Endodermal cell (in vitro differentiated cells): ENCODE data around the gene MTR. TPM values are rescaled to one million over a fixed set of nuclear protein-coding genes. Genes with fewer than 3 reads are reported as not detected.
A peak's percentile ranks its signal among the peaks of the same experiment; 100 is the strongest.
"Not testable (repeated sequence)": the region's sequence is repeated elsewhere in the genome, so short reads cannot be mapped to it uniquely, and the experiment has no call there.

ENCODE experiments used
- DNase-seq: peaks from one replicate; pipeline ENCODE4 v3.0.0-alpha.2; 2017
- H3K27ac ChIP-seq: 2 replicates; pipeline ENCODE4 v1.5.1; 2013; ENCODE audit warnings: mild to moderate bottlenecking, low read depth, low read length, moderate library complexity
- H3K27me3 ChIP-seq: 2 replicates; pipeline ENCODE4 v1.6.1; 2013; ENCODE audit warnings: mild to moderate bottlenecking, low read length, moderate library complexity; ENCODE audit not compliant: insufficient read depth, control insufficient read depth, poor library complexity, severe bottlenecking
- H3K36me3 ChIP-seq: 2 replicates; pipeline ENCODE4 v1.7.0; 2013; ENCODE audit warnings: mild to moderate bottlenecking, low read length, moderate library complexity; ENCODE audit not compliant: control insufficient read depth, insufficient read depth
- H3K4me1 ChIP-seq: one replicate; pipeline ENCODE4 v1.7.0; 2013; ENCODE audit warnings: low read length; ENCODE audit not compliant: control insufficient read depth, insufficient read depth
- H3K4me3 ChIP-seq: 2 replicates; pipeline ENCODE4 v1.5.1; 2013; ENCODE audit warnings: mild to moderate bottlenecking, low read length, moderate library complexity
- H3K9ac ChIP-seq: 2 replicates; pipeline ENCODE4 v1.6.1; 2013; ENCODE audit warnings: mild to moderate bottlenecking, low read length, moderate library complexity; ENCODE audit not compliant: poor library complexity, severe bottlenecking; ENCODE audit errors: extremely low read depth
- H3K9me3 ChIP-seq: 2 replicates; pipeline ENCODE4 v1.6.1; 2013; ENCODE audit warnings: mild to moderate bottlenecking, low read length, moderate library complexity; ENCODE audit not compliant: control insufficient read depth
- H3K27ac Mint-ChIP-seq: 2 replicates; pipeline ENCODE4 v1.8.0; 2020; ENCODE audit warnings: mixed read lengths
- H3K27me3 Mint-ChIP-seq: 2 replicates; pipeline ENCODE4 v1.8.0; 2021; ENCODE audit warnings: mild to moderate bottlenecking, mixed read lengths; ENCODE audit not compliant: insufficient read depth
- H3K36me3 Mint-ChIP-seq: 2 replicates; pipeline ENCODE4 v1.8.0; 2020; ENCODE audit warnings: low read depth, mixed read lengths
- H3K4me1 Mint-ChIP-seq: 2 replicates; pipeline ENCODE4 v1.8.0; 2020; ENCODE audit warnings: mixed read lengths
- H3K4me3 Mint-ChIP-seq: 2 replicates; pipeline ENCODE4 v1.8.0; 2020; ENCODE audit warnings: mild to moderate bottlenecking, moderate library complexity, mixed read lengths
- H3K9me3 Mint-ChIP-seq: 2 replicates; pipeline ENCODE4 v1.8.0; 2020; ENCODE audit warnings: mild to moderate bottlenecking, mixed read lengths
- WGBS, 2 experiments: methylation state at CpG; one replicate each; pipeline versions ENCODE4 v1.1.5 to v1.1.7; 2013; ENCODE audit warnings: missing lambda C conversion rate in 2 of 2, mixed read lengths in 1 of 2; ENCODE audit not compliant: insufficient coverage in 1 of 2, insufficient read length in 1 of 2; 5-methylcytosine and 5-hydroxymethylcytosine counted together
- total RNA-seq, 2 donors: library from RNA; stranded (reverse); fragmentation: NEBNext Ultra II Directional in 1 of 2; extraction: Animal tissue kit (Norgen Biotek cat#: 25700) in 1 of 2; gene quantifications; 2 replicates in 1 of 2; 3 replicates in 1 of 2; pipeline ENCODE4 v1.2.1, GENCODE V29; 2021
- TF ChIP-seq, protein P1 (sequence below): fragments of 200-600 bp; sonication (generic); conservative IDR thresholded peaks from 2 replicates; pipeline ENCODE4 v1.5.0; 2021; ENCODE audit warnings: antibody characterized with exemption, mild to moderate bottlenecking

The MTR gene
- total RNA-seq, 2 donors from 2014 or later: 28.5 to 29.5 TPM

DNA sequence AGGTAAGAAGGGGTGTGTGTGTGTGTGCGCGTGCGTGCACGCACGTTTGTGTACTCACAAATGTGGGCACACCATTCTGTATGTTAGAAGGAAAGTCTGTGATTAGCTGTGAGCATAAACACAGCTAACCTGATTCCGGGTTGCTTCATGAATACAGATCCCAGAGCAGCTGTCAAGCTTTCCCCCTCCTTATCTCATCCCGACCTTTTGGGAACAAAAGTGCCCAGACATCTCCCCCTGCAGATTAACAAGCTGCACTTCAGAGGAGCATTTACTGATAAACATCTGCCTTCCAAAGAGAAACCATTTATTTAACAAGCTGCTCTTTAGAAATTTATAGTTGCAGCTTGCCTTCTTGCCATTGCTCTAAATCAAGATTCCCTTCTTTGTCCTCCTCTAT lies 112.1 kb downstream of the MTR start:
- WGBS, 2 experiments: 82 to 93% methylated on average over 5 to 7 of the region's 7 CpGs

DNA sequence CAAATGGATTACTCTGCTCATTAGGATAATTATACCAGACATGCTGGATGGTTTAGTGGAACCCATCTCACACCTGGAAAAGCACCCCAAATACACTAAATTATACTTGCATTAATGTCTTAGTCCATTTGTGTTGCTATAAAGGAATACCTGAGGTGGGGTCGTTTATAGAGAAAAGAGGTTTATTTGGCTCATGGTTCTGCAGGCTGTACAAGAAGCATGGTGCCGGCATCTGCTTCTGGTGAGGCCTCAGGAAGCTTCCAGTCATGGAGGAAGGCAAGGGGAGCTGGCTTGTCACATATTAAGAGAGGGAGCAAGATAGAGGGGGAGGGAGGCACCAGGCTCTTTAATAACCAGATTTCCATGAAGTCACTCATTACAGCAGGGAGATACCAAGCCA lies 113.6 kb downstream of the MTR start:
- no peaks in the 10 kb centered on the region for H3K36me3 ChIP-seq
- peaks cover 7% of the 10 kb centered on the region for H3K4me1 ChIP-seq
- H3K9ac ChIP-seq: no peak overlapping the region
- peaks cover 14% of the 10 kb centered on the region for H3K9me3 ChIP-seq
- no peaks in the 10 kb centered on the region for H3K36me3 Mint-ChIP-seq
- H3K27ac Mint-ChIP-seq: no peak overlapping the region
- no peaks in the 10 kb centered on the region for H3K27me3 Mint-ChIP-seq
- TF ChIP-seq, protein P1, sequence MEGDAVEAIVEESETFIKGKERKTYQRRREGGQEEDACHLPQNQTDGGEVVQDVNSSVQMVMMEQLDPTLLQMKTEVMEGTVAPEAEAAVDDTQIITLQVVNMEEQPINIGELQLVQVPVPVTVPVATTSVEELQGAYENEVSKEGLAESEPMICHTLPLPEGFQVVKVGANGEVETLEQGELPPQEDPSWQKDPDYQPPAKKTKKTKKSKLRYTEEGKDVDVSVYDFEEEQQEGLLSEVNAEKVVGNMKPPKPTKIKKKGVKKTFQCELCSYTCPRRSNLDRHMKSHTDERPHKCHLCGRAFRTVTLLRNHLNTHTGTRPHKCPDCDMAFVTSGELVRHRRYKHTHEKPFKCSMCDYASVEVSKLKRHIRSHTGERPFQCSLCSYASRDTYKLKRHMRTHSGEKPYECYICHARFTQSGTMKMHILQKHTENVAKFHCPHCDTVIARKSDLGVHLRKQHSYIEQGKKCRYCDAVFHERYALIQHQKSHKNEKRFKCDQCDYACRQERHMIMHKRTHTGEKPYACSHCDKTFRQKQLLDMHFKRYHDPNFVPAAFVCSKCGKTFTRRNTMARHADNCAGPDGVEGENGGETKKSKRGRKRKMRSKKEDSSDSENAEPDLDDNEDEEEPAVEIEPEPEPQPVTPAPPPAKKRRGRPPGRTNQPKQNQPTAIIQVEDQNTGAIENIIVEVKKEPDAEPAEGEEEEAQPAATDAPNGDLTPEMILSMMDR: no peak
- H3K4me1 Mint-ChIP-seq: peaks cover 8% of the 10 kb centered on the region
- H3K27ac ChIP-seq: no peak overlapping the region
- WGBS, 2 experiments: 77% methylated on average over 2 of the region's 2 CpGs; no CpG with 5 or more reads in 1 of the 2 experiments
- H3K4me3 ChIP-seq: no peak overlapping the region
- H3K9me3 Mint-ChIP-seq: peaks cover 11% of the 10 kb centered on the region
- no peak for DNase-seq
- no peak overlapping the region for H3K4me3 Mint-ChIP-seq
- H3K27me3 ChIP-seq: no peaks in the 10 kb centered on the region

More for the DNA sequence above, 112.1 kb downstream of the MTR start:
- peaks cover 14% of the 10 kb centered on the region for H3K9me3 ChIP-seq
- no peaks in the 10 kb centered on the region for H3K36me3 ChIP-seq
- peaks cover 11% of the 10 kb centered on the region for H3K4me1 Mint-ChIP-seq
- no peak overlapping the region for H3K27ac ChIP-seq
- DNase-seq: no peak
- no peaks in the 10 kb centered on the region for H3K27me3 Mint-ChIP-seq
- no peak overlapping the region for H3K4me3 Mint-ChIP-seq
- peaks cover 12% of the 10 kb centered on the region for H3K9me3 Mint-ChIP-seq
- H3K27ac Mint-ChIP-seq: no peak overlapping the region
- H3K27me3 ChIP-seq: no peaks in the 10 kb centered on the region
- H3K9ac ChIP-seq: no peak overlapping the region
- peaks cover 7% of the 10 kb centered on the region for H3K4me1 ChIP-seq
- TF ChIP-seq, protein P1: peak; percentile 33
- H3K4me3 ChIP-seq: no peak overlapping the region
- peaks cover 2% of the 10 kb centered on the region for H3K36me3 Mint-ChIP-seq

DNA sequence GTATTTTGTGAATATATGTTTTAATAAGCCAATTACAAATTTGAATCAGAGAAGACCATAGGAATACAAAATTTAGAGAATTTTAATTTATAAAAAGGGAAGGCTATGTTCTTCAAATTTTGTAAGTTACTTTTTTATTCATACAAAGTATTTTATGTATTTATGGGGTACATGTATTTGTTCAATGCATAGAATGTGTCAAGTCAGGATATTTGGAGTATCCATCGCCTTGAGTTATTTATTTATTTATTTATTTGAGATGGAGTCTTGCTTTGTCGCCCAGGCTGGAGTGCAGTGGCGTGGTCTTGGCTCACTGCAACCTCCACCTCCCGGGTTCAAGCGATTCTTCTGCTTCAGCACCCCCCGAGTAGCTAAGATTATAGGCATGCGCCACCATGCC lies 116.0 kb downstream of the MTR start:
- DNase-seq: not testable (repeated sequence)

More for the DNA sequence above, 116.0 kb downstream of the MTR start:
- 94 to 100% methylated on average over 7 of the region's 7 CpGs for WGBS, 2 experiments
- not testable (repeated sequence) for H3K36me3 ChIP-seq, H3K27me3 Mint-ChIP-seq, H3K9ac ChIP-seq, H3K27me3 ChIP-seq, H3K4me3 ChIP-seq, H3K4me1 Mint-ChIP-seq, H3K27ac Mint-ChIP-seq, H3K4me3 Mint-ChIP-seq, H3K4me1 ChIP-seq, H3K36me3 Mint-ChIP-seq, H3K27ac ChIP-seq
- peaks cover 24% of the 10 kb centered on the region for H3K9me3 ChIP-seq
- peaks cover 20% of the 10 kb centered on the region for H3K9me3 Mint-ChIP-seq
